Middle frontal gyrus (tissue), 1 donor: ENCODE data around the gene TUFT1.

Experiments
- DNase-seq: peaks from one replicate; pipeline ENCODE4 v3.0.0-alpha.2; 2015; ENCODE audit warnings: low spot score; ENCODE audit errors: extremely low spot score

Gene TUFT1

DNA sequence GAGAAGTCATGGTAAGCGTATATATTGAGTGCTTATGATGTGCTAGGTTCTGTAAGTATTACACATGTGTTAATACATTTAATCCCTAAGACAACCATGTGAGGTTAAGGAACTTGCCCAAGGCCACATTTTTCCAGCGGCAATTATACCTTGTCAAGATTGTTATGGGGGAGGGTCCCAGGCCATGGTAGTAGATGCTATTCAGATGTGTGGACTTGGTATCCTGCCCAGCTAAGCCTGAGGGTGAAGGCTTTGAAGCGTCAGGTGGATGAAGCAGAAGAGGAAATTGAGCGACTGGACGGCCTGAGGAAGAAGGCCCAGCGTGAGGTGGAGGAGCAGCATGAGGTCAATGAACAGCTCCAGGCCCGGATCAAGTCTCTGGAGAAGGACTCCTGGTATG is 3.6 kb upstream of the TUFT1 start:
- no peak for DNase-seq

GRCh38 chr1:151537112-151537511 is 3.0 kb upstream of the TUFT1 start:
- DNase-seq: no peak

GRCh38 chr1:151539321-151540020 is 638 bp upstream of the TUFT1 start:
- no peak for DNase-seq

- DNase-seq: no peak
Observed at GRCh38 chr1:151540982-151541377, 871 bp downstream of the TUFT1 start.

DNA sequence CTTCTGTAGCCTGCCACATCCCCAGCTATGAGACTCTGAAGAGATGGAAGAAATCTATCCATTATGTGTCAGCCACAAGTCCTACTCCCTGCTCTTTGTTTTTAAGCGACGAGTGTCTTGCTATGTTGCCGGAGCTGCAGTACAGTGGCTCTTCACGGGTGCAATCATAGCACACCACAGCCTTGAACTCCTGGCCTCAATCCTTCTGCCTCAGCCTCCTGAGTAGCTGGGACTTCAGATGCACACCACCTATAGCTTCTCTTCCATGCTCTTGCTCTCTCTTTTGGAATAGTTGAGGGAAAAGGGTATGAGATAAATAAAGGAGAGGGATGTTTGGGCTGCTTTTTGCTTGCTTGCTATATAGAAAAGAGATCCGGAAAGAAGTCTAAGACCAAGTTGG is 1.6 kb downstream of the TUFT1 start:
- DNase-seq: no peak

DNA sequence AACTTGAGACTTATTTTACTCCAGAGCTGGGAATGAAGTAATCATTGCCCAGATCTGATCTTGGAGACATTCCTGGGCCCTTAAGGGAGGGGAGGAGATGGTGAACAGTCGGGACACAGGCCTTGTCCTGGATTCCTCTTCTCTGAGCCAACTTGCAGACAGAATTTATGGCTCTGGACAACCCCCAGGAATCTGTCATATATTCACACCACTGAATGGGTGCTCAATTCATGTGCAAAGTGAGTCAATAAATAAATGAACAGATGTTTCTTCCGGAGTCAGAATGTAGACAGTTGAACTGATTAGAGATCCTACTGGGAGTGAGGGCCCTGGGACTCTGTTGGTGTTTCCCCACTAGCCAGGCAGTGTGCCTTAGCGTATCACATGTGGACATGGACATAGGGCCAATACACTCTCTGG is 2.6 kb downstream of the TUFT1 start:
- DNase-seq: no peak

DNA sequence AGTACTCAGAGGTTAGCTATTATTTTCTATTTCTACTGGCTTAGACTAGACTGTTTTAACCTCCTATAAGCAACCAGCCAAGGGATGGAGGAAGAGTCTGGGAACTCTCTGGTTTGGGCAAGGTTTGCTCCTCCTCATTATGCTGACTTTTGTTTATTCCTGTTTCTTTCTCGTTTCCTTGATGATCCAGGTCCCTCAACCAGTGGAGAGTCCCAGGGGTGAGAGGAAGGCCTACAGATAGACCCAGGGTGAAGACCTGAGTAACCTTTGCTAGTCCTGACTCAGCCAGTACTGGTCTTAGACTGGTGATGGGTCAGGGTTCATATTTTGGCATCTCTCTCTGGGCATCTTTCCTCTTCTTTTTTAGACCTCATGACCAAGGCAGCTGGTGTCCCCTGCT is 5.4 kb downstream of the TUFT1 start:
- DNase-seq: no peak

- no peak for DNase-seq
Observed at GRCh38 chr1:151546011-151546925, 6.2 kb downstream of the TUFT1 start.

- DNase-seq: no peak
Observed at GRCh38 chr1:151547119-151547899, 7.2 kb downstream of the TUFT1 start.

GRCh38 chr1:151547900-151548230 is 7.8 kb downstream of the TUFT1 start:
- DNase-seq: no peak

DNA sequence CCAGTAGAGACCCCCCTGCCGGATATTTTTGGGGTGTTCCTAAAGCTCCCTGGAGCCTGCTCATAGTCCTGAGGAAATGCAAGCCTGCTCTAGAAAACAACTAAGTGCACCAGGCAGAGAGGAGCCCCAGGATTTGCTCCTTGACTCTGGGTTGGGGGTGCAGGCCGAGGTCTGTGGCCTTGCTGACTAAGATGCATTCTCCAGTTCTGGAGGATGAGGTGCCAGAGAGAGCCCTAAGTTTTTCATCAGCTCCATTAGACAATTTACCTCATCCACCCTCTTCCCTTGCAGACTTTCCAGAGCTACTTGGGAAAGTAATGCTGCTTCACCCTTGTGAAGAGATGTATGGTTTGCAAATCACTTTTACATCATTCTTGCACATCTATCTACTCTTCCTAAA is 9.1 kb downstream of the TUFT1 start:
- no peak for DNase-seq

DNA sequence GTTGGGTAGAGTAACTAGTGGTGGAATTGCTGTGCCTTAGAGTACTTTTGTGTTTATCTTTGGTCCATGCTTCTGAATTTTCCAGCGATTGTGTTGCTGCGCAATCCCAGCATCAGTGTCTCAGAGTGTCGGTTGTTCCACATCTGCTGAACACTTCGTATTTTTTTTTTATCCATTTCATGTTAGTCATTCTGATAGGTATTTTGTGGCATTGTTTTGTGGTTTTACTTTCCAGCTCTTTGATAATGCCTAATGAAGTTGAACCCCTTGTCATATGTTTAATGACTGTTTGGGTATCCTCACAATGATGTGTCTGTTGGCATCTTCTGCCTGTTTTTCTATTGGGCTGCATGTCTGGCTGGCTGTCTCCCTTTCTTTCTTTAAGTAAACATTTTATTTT is 13.6 kb downstream of the TUFT1 start:
- DNase-seq: no peak

- DNase-seq: no peak
Observed at GRCh38 chr1:151556052-151556451, 15.9 kb downstream of the TUFT1 start.

DNA sequence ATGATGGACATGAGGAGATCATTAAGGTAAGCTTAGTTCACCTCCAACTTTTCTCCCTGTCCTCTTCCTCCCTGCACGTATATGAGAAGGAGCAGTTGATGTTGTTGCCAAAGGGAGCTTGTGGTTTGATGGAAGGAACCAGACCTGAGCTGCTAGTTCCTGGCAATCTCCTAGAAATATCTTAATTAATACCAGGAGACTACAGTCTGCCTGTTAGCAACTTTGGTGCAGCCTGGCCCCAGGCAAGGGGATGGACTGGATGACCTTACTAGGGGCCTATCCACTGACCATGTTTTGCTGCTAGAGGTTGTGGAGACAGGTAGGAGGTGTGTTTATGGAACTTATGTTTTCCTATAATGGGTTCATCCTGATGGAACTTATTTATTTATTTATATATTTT is 22.6 kb downstream of the TUFT1 start:
- no peak for DNase-seq

DNA sequence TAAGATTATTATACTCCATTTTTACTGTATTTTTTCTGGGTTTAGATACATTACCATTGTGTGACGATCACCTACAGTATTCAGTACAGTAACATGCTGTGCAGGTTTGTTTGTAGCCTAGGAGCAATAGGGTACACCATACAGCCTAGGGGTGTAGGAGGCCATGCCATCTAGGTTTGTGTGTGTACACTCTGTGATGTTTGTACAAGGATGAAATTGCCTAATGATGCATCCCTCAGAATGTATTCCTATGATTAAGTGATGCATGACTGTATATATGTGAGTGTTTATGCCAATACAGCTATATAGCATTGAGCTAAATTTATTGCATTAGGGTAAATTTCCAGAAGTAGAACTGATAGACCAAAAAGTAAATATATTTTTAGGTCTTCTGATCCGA is 23.3 kb downstream of the TUFT1 start:
- DNase-seq: no peak

- DNase-seq: no peak
Observed at GRCh38 chr1:151565502-151566189, 25.5 kb downstream of the TUFT1 start.

DNA sequence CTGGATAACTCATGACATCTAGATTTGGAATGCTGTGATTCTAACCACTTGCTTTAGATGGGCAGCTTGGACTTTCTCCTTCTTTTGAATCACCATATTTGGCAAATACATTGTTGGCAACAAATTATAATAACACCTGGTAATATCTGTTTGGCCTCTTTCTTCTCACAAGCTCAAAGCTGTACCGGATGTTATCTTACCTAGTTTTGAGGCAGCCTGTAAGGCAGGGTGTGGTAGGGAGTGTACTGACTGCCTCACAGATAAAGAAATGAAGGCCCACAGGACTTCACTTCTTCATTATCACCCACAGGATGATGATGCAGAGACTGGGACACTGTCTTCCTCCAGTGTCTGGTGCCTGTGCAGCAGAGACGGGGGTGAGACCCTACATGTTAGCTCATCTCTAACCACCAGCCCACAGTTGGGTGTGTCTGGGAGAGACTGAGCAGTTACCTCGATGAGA is 28.5 kb downstream of the TUFT1 start:
- DNase-seq: no peak

DNA sequence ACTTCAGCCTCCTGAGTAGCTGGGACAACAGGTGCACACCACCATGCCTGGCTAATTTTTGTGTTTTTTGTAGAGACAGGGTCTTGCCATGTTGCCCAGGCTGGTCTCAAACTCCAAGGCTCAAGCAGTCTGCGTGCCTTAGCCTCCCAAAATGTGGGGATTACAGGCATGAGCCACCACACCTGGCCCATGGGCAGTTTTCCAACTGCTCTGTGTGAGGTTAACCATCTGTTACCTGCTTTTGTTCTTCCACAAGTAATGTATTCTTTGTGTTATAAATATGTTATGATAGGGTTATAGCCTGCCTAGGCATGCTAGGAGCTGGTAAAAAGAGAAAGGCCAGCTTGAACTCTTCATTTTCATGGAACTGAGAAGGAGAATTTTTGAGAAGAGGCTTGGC is 30.7 kb downstream of the TUFT1 start:
- no peak for DNase-seq

- no peak for DNase-seq
Observed at GRCh38 chr1:151574575-151575529, 34.7 kb downstream of the TUFT1 start.

DNA sequence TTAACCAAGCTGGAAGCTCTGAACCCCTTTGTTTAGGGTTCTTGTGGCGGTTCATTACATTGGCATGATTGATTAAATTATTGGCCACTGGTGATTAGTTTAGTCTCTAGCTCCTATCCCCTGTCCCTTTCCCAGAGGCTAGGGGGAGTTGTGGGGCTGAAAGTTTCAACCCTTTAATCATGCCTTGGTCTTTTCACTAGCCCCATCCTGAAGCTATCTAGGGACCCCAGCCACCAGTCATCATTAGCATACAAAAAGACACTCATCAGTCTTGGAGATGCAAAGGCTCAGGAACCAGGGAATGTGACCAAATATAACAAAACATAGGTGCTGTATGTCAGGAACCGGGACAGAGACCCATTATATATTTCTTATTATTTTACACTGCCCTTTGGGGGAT is 37.1 kb downstream of the TUFT1 start:
- DNase-seq: no peak
